WERI-Rb-1 (cell line): ENCODE results near the gene TRIL.

Experiments
- DNase-seq: peaks from one replicate; pipeline ENCODE4 v3.0.0-alpha.2; 2020
- H3K27ac ChIP-seq: fragments of 250-450 bp; sonication (Bioruptor Pico); 2 replicates; pipeline ENCODE4 v1.5.1; 2020; ENCODE audit warnings: mild to moderate bottlenecking, moderate library complexity
- H3K27me3 ChIP-seq: fragments of 250-450 bp; sonication (Bioruptor Pico); 2 replicates; pipeline ENCODE4 v1.5.1; 2021; ENCODE audit warnings: mild to moderate bottlenecking, low read depth, moderate library complexity; ENCODE audit not compliant: insufficient read depth, severe bottlenecking
- H3K36me3 ChIP-seq: fragments of 250-450 bp; sonication (Bioruptor Pico); 2 replicates; pipeline ENCODE4 v1.5.1; 2020; ENCODE audit warnings: mild to moderate bottlenecking, moderate library complexity
- H3K4me3 ChIP-seq: 2 replicates; pipeline ENCODE4 v1.5.1; 2011; ENCODE audit warnings: low read depth, mild to moderate bottlenecking, control low read depth, low read length
- H3K9me3 ChIP-seq: fragments of 250-450 bp; sonication (Bioruptor Pico); 2 replicates; pipeline ENCODE4 v1.5.1; 2021; ENCODE audit warnings: mild to moderate bottlenecking, moderate library complexity; ENCODE audit not compliant: severe bottlenecking
- TF ChIP-seq, protein P1 (sequence below): IDR thresholded peaks from 2 replicates; pipeline ENCODE4 v1.5.1; 2011; ENCODE audit warnings: low read depth, mild to moderate bottlenecking, control low read depth, inconsistent platforms, low read length

The TRIL gene

GRCh38 chr7:28926871-28927597 lies 31.1 kb downstream of the TRIL start:
- Histone ChIP-seq H3K9me3 (no peaks in the 10 kb centered on the region), H3K36me3 (no peaks in the 10 kb centered on the region), H3K4me3 (peak overlapping the region; percentile 43), H3K27ac (no peak overlapping the region), H3K27me3 (peaks cover 11% of the 10 kb centered on the region)
- TF ChIP-seq, protein P1, sequence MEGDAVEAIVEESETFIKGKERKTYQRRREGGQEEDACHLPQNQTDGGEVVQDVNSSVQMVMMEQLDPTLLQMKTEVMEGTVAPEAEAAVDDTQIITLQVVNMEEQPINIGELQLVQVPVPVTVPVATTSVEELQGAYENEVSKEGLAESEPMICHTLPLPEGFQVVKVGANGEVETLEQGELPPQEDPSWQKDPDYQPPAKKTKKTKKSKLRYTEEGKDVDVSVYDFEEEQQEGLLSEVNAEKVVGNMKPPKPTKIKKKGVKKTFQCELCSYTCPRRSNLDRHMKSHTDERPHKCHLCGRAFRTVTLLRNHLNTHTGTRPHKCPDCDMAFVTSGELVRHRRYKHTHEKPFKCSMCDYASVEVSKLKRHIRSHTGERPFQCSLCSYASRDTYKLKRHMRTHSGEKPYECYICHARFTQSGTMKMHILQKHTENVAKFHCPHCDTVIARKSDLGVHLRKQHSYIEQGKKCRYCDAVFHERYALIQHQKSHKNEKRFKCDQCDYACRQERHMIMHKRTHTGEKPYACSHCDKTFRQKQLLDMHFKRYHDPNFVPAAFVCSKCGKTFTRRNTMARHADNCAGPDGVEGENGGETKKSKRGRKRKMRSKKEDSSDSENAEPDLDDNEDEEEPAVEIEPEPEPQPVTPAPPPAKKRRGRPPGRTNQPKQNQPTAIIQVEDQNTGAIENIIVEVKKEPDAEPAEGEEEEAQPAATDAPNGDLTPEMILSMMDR: peak; percentile 61
- peak; percentile 46 for DNase-seq

GRCh38 chr7:28922624-28923331 lies 35.4 kb downstream of the TRIL start:
- Histone ChIP-seq H3K9me3 (no peaks in the 10 kb centered on the region), H3K4me3 (no peak overlapping the region)
- TF ChIP-seq, protein P1: peak; percentile 74

DNA sequence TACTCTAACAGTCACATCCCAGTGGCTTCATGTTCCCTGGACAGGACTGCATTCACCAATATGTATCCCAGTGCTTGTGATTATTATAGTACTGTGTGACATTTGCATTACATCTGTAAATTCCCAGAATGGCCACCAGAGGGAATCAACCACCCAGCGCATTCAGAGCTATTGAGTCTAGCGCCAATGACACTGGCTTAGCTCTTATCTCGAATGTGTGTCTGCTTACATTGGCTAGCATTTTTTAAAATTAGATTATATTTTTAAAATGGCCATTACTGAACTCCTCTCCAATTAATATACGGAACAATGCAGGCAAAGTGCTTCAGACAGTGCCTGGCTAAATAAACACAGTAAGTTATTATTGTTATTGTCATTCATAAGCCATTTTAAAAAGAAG lies 36.3 kb downstream of the TRIL start:
- Histone ChIP-seq H3K27ac (no peak overlapping the region), H3K4me3 (no peak overlapping the region), H3K9me3 (no peaks in the 10 kb centered on the region), H3K27me3 (peaks cover 8% of the 10 kb centered on the region), H3K36me3 (no peaks in the 10 kb centered on the region)
- TF ChIP-seq, protein P1: peak; percentile 73
- DNase-seq: peak; percentile 53

More at GRCh38 chr7:28922624-28923331, 35.4 kb downstream of the TRIL start:
- H3K27ac ChIP-seq: no peak overlapping the region
- peaks cover 8% of the 10 kb centered on the region for H3K27me3 ChIP-seq
- H3K36me3 ChIP-seq: no peaks in the 10 kb centered on the region
- peak; percentile 65 for DNase-seq

- no peaks in the 10 kb centered on the region for H3K9me3 ChIP-seq
- TF ChIP-seq, protein P1: no peak
- H3K36me3 ChIP-seq: no peaks in the 10 kb centered on the region
- H3K27ac ChIP-seq: no peak overlapping the region
- DNase-seq: no peak
- peaks cover 2% of the 10 kb centered on the region for H3K27me3 ChIP-seq
- no peak overlapping the region for H3K4me3 ChIP-seq
Measured at GRCh38 chr7:28920424-28920823, 37.7 kb downstream of the TRIL start.

DNA sequence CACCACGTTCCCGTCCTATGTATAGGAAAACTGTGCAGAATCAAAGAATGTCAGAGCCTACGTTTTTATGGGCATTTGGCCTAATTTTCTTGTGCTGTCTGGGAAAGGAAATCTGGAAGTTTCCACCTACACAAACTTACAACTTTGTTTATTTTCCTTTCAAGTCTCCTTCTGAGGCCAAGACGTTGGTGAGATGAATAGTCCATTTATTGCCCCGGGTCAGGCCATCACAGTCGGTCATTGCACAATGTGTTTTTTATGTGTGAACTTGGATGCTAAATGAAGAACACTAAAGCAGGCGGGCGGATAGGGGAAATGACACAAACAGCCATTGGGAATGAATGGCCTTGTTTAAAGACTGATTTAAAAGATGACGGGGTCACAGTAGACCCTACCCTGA lies 38.6 kb downstream of the TRIL start:
- Histone ChIP-seq H3K4me3 (no peak overlapping the region), H3K9me3 (no peaks in the 10 kb centered on the region), H3K36me3 (no peaks in the 10 kb centered on the region), H3K27me3 (no peaks in the 10 kb centered on the region), H3K27ac (no peak overlapping the region)
- DNase-seq: no peak
- TF ChIP-seq, protein P1: no peak
